Neural cell (in vitro differentiated cells): Measurements from ENCODE around the gene ICAM2.

Source experiments
- CTCF ChIP-seq: fragments of 450-650 bp; IDR thresholded peaks from 2 replicates; pipeline ENCODE4 v1.5.1; 2014; ENCODE audit warnings: antibody characterized with exemption, mild to moderate bottlenecking, moderate library complexity; ENCODE audit not compliant: poor library complexity, severe bottlenecking
- TF ChIP-seq, protein P1 (sequence below): IDR thresholded peaks from 2 replicates; pipeline ENCODE4 v1.6.1; 2012; ENCODE audit warnings: borderline replicate concordance

DNA sequence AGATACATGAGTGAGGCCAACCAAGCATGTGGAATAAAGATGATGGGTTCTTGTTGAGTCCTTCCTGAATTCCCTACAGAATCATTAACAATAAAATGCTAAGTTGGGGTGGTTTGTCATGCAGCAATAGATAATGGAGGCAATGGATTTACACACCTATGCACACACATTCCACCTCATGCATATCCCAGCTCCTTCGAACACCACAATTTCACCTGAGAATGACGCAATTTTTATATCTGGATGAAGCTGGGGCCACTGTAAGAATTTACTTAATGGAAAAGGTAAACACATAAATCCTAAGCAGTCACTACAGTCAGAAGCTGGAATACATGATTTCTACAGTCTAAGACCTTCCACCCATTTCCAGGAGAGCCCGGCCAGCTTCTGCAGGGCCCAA lies 49.8 kb upstream of the ICAM2 start:
- TF ChIP-seq CTCF, result no peak
- TF ChIP-seq, protein P1, sequence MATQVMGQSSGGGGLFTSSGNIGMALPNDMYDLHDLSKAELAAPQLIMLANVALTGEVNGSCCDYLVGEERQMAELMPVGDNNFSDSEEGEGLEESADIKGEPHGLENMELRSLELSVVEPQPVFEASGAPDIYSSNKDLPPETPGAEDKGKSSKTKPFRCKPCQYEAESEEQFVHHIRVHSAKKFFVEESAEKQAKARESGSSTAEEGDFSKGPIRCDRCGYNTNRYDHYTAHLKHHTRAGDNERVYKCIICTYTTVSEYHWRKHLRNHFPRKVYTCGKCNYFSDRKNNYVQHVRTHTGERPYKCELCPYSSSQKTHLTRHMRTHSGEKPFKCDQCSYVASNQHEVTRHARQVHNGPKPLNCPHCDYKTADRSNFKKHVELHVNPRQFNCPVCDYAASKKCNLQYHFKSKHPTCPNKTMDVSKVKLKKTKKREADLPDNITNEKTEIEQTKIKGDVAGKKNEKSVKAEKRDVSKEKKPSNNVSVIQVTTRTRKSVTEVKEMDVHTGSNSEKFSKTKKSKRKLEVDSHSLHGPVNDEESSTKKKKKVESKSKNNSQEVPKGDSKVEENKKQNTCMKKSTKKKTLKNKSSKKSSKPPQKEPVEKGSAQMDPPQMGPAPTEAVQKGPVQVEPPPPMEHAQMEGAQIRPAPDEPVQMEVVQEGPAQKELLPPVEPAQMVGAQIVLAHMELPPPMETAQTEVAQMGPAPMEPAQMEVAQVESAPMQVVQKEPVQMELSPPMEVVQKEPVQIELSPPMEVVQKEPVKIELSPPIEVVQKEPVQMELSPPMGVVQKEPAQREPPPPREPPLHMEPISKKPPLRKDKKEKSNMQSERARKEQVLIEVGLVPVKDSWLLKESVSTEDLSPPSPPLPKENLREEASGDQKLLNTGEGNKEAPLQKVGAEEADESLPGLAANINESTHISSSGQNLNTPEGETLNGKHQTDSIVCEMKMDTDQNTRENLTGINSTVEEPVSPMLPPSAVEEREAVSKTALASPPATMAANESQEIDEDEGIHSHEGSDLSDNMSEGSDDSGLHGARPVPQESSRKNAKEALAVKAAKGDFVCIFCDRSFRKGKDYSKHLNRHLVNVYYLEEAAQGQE, result no peak
